GM12892 (cell line): ENCODE results near the gene DEGS1.

Experiments
- POLR2A ChIP-seq: IDR thresholded peaks from 2 replicates; pipeline ENCODE4 v1.6.1; 2011; ENCODE audit warnings: low read depth, low read length, control low read depth
- POLR2AphosphoS5 ChIP-seq: IDR thresholded peaks from 2 replicates; pipeline ENCODE4 v1.6.1; 2011; ENCODE audit warnings: low read depth, low read length, control low read depth

DNA sequence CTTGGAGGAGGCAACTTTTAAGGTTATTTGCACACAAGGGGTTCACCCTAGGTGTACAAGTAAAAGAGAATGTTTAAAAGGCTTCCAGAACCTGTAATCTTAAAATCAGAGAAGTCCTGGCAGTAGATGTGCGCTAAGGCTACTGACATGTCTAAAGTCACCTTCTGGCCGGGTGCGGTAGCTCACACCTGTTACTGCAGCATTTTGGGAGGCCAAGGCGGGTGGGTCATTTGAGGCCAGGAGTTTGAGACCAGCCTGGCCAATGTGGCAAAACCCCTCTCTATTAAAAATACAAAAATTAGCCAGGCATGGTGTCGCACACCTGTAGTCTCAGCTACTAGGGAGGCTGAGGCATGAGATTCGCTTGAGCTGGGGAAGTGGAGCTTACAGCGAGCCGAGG, 20.3 kb upstream of the DEGS1 start:
- TF ChIP-seq POLR2A (no peak), POLR2AphosphoS5 (no peak)
